ENCODE results near the gene MAGEF1.

GRCh38 chr3:184666442-184666841 lies 45.4 kb downstream of the MAGEF1 start:
- TF ChIP-seq, protein P1, sequence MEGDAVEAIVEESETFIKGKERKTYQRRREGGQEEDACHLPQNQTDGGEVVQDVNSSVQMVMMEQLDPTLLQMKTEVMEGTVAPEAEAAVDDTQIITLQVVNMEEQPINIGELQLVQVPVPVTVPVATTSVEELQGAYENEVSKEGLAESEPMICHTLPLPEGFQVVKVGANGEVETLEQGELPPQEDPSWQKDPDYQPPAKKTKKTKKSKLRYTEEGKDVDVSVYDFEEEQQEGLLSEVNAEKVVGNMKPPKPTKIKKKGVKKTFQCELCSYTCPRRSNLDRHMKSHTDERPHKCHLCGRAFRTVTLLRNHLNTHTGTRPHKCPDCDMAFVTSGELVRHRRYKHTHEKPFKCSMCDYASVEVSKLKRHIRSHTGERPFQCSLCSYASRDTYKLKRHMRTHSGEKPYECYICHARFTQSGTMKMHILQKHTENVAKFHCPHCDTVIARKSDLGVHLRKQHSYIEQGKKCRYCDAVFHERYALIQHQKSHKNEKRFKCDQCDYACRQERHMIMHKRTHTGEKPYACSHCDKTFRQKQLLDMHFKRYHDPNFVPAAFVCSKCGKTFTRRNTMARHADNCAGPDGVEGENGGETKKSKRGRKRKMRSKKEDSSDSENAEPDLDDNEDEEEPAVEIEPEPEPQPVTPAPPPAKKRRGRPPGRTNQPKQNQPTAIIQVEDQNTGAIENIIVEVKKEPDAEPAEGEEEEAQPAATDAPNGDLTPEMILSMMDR (IDR thresholded peaks at IDR 0.05): no peak
- no peak for TF ChIP-seq POLR2A (IDR thresholded peaks at IDR 0.05)

All from Peyer's patch (tissue), 4 donors.